HG03342 (cell line): ENCODE results near the gene PDZD11.
"Not testable (repeated sequence)": the region's sequence is repeated elsewhere in the genome, so short reads cannot be mapped to it uniquely, and the experiment has no call there.

ENCODE experiments used
- ATAC-seq: cut with Tn5 transposase; IDR thresholded peaks from one replicate; pipeline ENCODE4 v1.9.1; 2021; ENCODE audit warnings: mild to moderate bottlenecking, moderate library complexity; ENCODE audit not compliant: unreplicated experiment

The PDZD11 gene

DNA sequence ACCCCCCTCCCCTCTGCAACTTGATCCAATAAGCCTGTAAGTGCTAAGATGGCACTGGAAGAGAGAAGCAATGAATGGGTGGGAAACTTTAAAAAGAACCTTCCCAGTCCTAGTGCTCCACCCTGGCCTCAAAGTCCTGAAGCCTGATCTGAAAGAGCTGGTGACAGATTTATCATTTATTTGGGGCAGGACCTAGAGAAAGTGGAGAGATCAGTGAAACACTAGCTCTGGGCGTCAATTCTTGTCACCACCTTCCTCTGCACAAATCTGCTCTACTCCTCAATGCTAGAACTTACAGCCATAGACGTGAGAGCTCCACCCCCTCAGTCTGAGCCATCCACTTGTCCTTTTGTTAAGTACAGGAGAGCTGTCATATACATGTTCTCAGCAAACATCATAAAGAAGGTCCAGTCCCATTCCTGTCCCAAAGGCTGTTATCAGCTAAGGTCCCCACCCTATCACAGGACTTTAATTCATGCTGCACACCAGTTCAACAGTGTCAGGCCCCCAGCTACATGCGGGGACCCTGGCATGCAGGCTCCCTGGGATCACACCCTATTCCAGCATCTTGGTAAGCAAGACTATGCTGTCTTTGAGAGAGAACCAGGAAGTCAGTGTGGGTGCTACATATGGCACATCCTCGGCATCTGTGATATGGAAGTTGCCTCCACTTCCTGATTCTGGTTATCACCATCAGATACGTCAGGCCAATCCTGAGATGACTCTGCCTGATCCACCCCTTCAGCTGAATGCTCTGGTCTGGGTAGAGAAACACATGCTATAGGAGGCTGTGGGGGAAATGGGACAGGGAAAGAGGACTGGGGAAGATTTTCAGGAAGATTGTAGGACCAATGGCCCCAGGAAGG, 32.1 kb downstream of the PDZD11 start:
- no peak for ATAC-seq

DNA sequence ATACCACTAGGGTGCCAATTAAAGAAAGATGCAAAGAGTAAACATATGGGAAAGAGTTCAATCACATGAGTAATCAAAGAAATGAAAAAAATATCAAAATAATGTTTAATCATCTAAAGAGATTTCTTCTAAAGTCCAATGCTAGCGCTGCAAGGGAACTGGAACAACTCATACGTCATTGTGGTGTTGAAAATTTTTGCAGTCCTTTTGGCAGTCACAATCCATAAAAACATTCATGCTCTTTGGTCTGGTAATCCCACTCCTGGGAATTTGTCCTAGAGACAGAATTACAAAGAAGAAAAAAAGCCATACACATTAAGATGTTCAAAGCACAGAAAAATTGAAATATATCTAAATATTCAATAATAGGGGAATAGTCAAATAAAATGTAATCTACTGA, 34.3 kb downstream of the PDZD11 start:
- no peak for ATAC-seq

DNA sequence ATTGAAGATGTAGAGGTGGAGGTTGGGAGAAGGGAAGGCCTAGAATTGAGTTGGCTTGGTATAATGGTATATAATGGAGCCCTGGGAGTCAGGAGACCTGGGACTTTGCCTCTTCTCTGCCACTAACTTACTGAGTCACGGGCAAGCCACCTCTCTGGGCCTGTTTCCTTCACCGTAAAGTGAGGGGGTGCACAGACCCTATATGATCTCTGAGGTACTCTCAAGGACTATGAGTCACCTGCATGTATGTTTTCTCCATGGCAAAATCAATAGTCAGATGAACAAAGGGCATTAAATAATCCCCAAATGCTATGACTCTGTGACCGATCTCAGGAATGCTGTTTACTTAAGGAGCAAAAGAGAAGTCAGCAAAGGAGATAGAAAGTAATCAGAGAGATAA, 34.8 kb downstream of the PDZD11 start:
- ATAC-seq: no peak

DNA sequence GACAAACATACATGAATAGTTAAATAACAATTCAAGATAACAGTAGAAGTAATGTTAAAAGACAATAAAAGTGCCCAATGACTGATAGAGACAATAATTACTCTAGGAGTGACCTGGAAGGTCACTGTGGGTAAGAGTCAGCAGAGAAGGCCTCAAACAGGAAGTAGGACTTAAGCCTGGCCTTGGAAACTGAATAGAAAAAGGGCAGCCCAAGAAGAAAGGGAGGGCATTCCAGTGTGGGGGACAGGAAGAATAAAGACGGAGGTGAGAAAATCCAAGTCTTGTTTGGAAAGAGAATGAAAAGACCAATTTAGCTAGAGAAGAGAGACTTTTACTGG, 35.7 kb downstream of the PDZD11 start:
- no peak for ATAC-seq

DNA sequence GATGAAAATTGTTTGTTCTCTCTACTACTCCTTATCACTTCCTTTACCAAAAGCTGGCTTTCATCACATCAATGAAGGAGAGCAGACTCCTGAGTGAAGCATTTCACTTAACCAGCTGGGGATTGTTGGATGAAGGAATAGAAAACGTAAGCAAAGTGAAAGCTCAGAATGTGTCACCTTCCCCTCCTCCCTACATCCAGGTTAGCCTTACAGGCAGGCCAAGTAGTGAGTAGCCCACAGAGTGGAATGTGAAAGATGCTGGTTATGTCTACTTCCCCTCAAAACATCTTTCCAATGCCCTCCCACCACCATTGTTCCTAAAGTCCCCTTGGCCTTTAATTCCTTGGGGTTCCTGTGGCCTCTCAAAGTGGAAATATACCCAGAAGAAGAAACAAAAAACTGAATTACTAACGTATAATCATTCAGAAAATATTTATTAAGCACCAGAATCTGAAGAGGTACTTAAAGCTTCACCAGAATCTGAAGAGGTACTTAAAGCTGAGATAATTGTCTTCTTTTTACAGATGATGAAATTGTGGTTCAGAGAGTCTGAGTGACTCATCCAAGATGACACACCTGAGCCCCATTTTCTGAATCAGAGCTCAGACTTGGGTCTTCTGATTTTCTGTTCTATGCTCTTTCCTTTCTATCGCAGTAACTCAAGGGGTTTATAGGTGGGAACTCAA, 36.2 kb downstream of the PDZD11 start:
- ATAC-seq: no peak

DNA sequence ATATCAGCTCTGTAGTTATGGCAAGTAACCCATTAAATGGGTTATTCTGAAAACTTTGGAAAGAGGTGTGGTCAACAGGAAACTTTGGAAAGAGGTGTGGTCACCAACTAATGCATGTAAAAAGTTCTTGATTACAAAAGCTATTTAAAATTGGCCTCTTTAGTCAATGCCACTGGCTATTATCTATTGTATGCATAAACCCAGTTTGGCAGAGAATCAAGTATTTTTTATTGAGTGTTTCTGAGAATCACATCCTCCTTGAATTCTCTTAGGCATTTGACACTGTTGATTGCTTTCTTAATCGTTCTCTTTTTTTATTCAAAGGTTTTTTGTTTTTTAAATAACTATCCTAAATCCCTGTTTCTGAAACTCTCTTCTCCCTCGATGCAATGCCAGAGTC, 37.2 kb downstream of the PDZD11 start:
- ATAC-seq: no peak

DNA sequence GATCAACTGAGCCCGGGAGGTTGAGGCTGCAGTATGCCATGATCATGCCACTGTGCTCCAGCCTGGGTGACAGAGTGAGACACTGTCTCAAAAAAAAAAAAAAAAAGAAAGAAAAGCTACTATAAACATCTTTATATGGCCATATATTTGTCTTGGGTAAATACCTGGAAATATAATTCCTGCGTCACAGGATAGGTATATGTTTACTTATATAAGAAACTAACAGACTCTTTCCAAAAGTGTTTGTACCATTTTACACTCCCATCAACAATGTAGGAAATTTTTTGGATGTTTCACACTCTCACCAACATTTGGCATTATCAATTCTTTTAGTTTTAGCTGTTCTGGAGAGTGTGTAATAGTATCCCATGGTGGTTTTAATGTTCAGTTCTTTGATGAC, 42.5 kb downstream of the PDZD11 start:
- ATAC-seq: no peak

DNA sequence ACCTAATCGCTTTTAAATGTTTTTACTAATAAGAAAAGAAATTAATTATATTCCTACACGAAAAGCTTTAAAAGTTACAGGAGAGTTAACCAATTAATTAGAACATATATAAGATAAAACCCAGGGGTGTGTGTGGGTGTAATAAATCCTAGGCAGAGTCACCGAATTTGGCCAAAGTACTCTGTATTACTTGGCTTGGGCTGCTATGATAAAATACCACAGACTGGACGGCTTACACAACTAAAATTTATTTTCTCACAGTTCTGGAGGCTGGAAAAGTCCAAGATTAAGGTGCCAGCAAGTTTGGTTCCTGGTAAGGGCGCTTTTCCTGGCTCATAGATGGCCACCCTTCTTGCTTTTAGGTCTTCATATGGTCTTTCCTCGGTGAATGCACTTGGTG, 44.8 kb downstream of the PDZD11 start:
- no peak for ATAC-seq

DNA sequence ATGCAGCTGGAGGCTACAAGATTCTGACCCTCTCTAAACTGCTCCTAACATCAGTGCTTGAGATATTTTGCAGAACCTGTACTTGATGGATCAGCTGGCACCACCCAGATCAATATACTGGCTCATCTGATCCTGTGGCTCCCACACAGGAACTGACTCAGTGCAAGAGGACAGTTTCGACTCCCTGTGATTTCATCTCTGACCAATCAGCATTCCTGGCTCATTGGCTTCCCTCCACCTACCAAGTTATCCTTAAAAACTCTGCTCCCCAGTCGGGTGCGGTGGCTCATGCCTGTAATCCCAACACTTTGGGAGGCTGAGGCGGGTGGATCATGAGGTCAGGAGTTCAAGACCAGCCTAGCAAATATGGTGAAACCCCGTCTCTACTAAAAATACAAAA, 46.1 kb downstream of the PDZD11 start:
- ATAC-seq: not testable (repeated sequence)

DNA sequence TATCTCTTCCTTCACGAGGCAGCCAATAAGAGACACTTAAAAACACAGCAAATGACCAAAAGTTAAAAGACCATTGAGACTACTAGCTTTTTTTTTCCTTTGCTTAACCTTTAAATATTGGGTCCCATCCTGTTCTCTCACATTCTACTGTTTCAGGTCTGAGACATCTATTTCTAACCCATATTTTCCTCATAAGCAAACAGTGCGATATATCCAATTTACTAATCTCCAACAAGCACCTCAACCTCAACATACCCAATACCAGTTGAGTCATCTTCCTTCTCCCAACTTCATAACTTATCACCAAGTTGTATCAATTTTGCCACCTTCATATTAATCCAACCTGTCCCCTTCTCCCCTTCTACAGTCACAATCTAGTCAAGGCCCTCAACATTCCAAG, 48.2 kb downstream of the PDZD11 start:
- no peak for ATAC-seq

DNA sequence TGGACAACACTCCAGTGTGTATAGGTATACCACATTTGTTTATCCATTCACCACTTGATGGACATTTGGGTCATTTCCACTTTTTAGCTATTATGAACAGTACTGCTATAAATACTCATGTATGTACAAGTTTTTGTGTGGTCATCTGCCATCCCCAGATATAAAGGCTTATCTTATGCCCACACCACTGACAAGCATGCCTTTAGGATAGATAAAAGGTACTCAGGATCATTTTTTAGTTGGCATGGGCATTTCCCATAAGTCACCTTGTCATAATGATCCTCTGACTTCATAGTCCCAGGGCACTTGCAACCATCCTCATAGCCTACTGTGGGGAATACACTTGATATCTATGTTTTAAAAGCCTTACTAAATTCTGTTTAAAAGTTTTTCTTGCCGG, 49.0 kb downstream of the PDZD11 start:
- no peak for ATAC-seq
